ENCODE results near the gene ESRRB.

ESRRB gene

DNA sequence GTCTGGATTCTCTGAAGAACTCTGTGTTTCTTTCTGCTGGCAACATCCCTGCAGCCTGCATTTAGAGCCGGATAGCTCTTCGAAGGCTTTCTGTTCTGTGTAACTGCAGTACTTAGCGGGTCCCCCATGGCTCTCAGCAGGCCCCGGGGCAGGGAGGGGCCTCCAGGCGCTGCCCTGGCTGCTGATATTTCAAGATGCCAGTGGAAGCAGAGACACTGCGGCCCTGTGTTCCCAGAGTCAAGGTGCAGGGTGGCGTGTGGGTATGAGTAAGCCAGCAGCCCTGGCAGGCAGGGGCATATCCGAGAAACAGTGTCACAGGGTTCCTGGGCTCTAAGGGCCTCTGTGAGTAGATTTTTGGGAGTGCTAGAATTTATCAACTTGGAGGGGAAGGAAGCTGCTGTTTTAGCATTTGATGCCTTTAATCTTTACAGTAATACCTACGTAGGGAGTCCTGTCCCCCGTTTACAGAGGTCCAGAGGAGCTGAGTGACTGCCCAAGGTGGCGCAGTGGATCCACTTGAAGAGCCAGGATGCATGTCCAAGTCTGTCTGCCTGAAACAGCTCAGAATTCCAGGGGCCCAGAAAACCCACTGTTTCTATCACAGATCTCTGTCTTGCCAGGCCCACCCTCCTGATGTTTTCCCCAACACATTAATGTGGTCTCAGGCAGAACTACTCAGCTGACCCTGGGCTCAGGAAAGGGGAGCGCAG is 16.2 kb downstream of the ESRRB start:
- TF ChIP-seq POLR2AphosphoS5 (IDR thresholded peaks at IDR 0.05; ENCODE audit: low read depth, low read length) (no peak), SIN3A (IDR thresholded peaks at IDR 0.05; ENCODE audit: borderline replicate concordance, insufficient read depth, low read length) (no peak), FOXP2 (optimal IDR thresholded peaks at IDR 0.05; ENCODE audit: borderline replicate concordance, extremely low read depth, extremely low read length, insufficient read depth) (no peak), TAF1 (IDR thresholded peaks at IDR 0.05; ENCODE audit: borderline replicate concordance, insufficient read depth, low read length) (no peak)
- TF ChIP-seq, protein P1, sequence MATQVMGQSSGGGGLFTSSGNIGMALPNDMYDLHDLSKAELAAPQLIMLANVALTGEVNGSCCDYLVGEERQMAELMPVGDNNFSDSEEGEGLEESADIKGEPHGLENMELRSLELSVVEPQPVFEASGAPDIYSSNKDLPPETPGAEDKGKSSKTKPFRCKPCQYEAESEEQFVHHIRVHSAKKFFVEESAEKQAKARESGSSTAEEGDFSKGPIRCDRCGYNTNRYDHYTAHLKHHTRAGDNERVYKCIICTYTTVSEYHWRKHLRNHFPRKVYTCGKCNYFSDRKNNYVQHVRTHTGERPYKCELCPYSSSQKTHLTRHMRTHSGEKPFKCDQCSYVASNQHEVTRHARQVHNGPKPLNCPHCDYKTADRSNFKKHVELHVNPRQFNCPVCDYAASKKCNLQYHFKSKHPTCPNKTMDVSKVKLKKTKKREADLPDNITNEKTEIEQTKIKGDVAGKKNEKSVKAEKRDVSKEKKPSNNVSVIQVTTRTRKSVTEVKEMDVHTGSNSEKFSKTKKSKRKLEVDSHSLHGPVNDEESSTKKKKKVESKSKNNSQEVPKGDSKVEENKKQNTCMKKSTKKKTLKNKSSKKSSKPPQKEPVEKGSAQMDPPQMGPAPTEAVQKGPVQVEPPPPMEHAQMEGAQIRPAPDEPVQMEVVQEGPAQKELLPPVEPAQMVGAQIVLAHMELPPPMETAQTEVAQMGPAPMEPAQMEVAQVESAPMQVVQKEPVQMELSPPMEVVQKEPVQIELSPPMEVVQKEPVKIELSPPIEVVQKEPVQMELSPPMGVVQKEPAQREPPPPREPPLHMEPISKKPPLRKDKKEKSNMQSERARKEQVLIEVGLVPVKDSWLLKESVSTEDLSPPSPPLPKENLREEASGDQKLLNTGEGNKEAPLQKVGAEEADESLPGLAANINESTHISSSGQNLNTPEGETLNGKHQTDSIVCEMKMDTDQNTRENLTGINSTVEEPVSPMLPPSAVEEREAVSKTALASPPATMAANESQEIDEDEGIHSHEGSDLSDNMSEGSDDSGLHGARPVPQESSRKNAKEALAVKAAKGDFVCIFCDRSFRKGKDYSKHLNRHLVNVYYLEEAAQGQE (IDR thresholded peaks at IDR 0.05; ENCODE audit: insufficient read depth in 1 of 2, low read depth in 2 of 2, low read length in 2 of 2): no peak

DNA sequence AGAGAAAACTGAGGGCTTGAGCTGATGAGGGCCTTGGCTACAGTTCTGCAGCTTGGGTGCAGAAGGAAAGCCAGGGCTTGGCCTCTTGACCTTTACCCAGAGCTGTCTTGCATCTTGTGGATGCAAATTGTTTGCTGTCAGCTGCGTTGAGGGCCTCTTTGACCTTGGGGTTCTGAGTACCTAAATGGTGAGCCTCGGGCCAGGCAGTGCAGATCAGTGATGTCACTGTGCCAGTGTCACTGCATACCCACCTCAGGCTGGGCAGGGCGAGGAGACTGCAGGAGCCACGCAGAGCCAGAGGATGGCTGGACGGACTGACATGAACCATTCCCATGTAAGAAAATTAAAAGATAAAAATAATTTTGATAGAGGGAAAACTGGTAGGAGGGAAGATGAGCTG is 18.6 kb downstream of the ESRRB start:
- no peak for TF ChIP-seq POLR2AphosphoS5 (IDR thresholded peaks at IDR 0.05; ENCODE audit: low read depth, low read length)
- no peak for TF ChIP-seq SIN3A (IDR thresholded peaks at IDR 0.05; ENCODE audit: borderline replicate concordance, insufficient read depth, low read length)
- no peak for TF ChIP-seq FOXP2 (optimal IDR thresholded peaks at IDR 0.05; ENCODE audit: borderline replicate concordance, extremely low read depth, extremely low read length, insufficient read depth)
- TF ChIP-seq, protein P1 (IDR thresholded peaks at IDR 0.05; ENCODE audit: insufficient read depth in 1 of 2, low read depth in 2 of 2, low read length in 2 of 2): no peak
- no peak for TF ChIP-seq TAF1 (IDR thresholded peaks at IDR 0.05; ENCODE audit: borderline replicate concordance, insufficient read depth, low read length)

DNA sequence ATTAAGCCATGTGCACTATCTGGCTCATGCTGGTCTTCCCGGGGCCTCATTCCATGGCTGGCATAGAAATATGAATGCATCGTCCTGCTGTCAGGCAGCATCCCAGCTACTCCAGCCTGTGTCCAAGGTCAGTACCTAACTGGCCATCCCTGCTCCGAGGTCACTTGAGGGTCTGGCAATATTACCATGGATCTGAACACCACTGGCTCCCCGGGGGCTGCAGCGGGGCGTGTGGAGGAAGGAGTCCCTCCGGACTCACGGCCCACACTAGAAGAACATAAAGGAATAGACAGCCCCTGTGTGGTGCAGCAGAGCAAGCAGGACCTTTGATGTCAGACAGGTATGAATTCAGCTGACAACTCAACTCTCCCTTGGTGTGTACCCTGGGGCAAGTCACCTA is 19.2 kb downstream of the ESRRB start:
- no peak for TF ChIP-seq FOXP2 (optimal IDR thresholded peaks at IDR 0.05; ENCODE audit: borderline replicate concordance, extremely low read depth, extremely low read length, insufficient read depth)
- TF ChIP-seq SIN3A (IDR thresholded peaks at IDR 0.05; ENCODE audit: borderline replicate concordance, insufficient read depth, low read length): no peak
- TF ChIP-seq TAF1 (IDR thresholded peaks at IDR 0.05; ENCODE audit: borderline replicate concordance, insufficient read depth, low read length): no peak
- no peak for TF ChIP-seq POLR2AphosphoS5 (IDR thresholded peaks at IDR 0.05; ENCODE audit: low read depth, low read length)
- TF ChIP-seq, protein P1 (IDR thresholded peaks at IDR 0.05; ENCODE audit: insufficient read depth in 1 of 2, low read depth in 2 of 2, low read length in 2 of 2): no peak

DNA sequence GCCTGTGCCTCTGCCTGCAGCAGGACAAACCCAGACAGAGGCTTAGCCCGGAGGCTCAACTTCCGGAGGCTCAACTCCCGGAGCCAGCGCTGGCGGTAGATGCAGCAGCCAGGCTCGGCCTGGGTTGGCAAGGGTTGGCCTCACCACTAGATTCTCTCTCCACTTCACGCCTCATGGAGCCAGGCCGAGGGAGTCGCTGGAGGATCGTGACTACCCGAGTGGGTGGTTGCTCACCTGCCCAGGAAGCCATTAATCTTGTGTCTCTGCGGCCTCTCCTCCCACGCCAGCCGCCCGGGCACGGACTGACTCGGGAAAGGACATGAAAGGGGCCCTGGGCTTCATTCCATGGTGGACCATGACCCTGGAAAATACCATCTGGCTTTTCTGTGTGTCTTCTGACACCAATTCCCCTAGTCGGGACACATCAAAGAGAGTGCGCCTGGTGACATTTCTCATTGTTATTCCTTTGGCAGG is 20.8 kb downstream of the ESRRB start:
- TF ChIP-seq TAF1 (IDR thresholded peaks at IDR 0.05; ENCODE audit: borderline replicate concordance, insufficient read depth, low read length) (no peak), SIN3A (IDR thresholded peaks at IDR 0.05; ENCODE audit: borderline replicate concordance, insufficient read depth, low read length) (no peak), POLR2AphosphoS5 (IDR thresholded peaks at IDR 0.05; ENCODE audit: low read depth, low read length) (no peak), FOXP2 (optimal IDR thresholded peaks at IDR 0.05; ENCODE audit: borderline replicate concordance, extremely low read depth, extremely low read length, insufficient read depth) (no peak)
- TF ChIP-seq, protein P1 (IDR thresholded peaks at IDR 0.05; ENCODE audit: insufficient read depth in 1 of 2, low read depth in 2 of 2, low read length in 2 of 2): no peak

All from PFSK-1 (cell line).